Common myeloid progenitor, CD34-positive (primary cell): Measurements from ENCODE around the gene TNFSF15.

Source experiments
- CTCF ChIA-PET: fragments of 350-600 bp; sonication (Branson Sonifier 250); formaldehyde crosslinking; loops from one replicate; lab custom pipeline; 2021; ENCODE audit warnings: antibody characterized with exemption; lab: Charles Lee
- POLR2A ChIA-PET: fragments of 350-600 bp; sonication (Branson Sonifier 250); formaldehyde crosslinking; loops from one replicate; lab custom pipeline; 2021; ENCODE audit warnings: antibody characterized with exemption; lab: Charles Lee
- DNase-seq, 3 donors: peaks; one replicate each; pipeline versions ENCODE4 v3.0.0 to v3.0.0-alpha.2; 2013
- H3K27ac ChIP-seq, 2 experiments: 1 replicate in 1 of 2; 2 replicates in 1 of 2; pipeline ENCODE4 v1.7.0; 2013; ENCODE audit warnings: inconsistent platforms in 2 of 2, low read length in 2 of 2, mild to moderate bottlenecking in 2 of 2, low read depth in 1 of 2, moderate library complexity in 1 of 2; ENCODE audit not compliant: severe bottlenecking in 2 of 2, insufficient read depth in 1 of 2, poor library complexity in 1 of 2
- H3K27me3 ChIP-seq, 5 experiments: replicated peaks in 2 of 5; 1 replicate in 3 of 5; 2 replicates in 2 of 5; pipeline versions ENCODE4 v1.6.1 to v1.7.0; 2013; ENCODE audit warnings: low read length in 4 of 5, mild to moderate bottlenecking in 2 of 5, moderate library complexity in 2 of 5, inconsistent platforms in 1 of 5; ENCODE audit not compliant: insufficient read depth in 5 of 5, control insufficient read depth in 4 of 5
- H3K36me3 ChIP-seq, 4 experiments: 1 replicate in 2 of 4; 2 replicates in 2 of 4; pipeline versions ENCODE4 v1.6.1 to v1.7.0; 2013; ENCODE audit warnings: low read length in 3 of 4, control low read depth in 1 of 4, mild to moderate bottlenecking in 1 of 4; ENCODE audit not compliant: control insufficient read depth in 4 of 4, insufficient read depth in 4 of 4
- H3K4me1 ChIP-seq, 4 experiments: 1 replicate in 3 of 4; 2 replicates in 1 of 4; pipeline versions ENCODE4 v1.6.1 to v1.7.1; 2013; ENCODE audit warnings: low read length in 3 of 4, mild to moderate bottlenecking in 3 of 4, control low read depth in 1 of 4, inconsistent platforms in 1 of 4, moderate library complexity in 1 of 4; ENCODE audit not compliant: control insufficient read depth in 4 of 4, insufficient read depth in 4 of 4; ENCODE audit errors: control extremely low read depth in 1 of 4
- H3K4me3 ChIP-seq, 7 experiments: 1 replicate in 4 of 7; 2 replicates in 3 of 7; pipeline versions ENCODE4 v1.5.1 to v1.7.0; 2013; ENCODE audit warnings: mild to moderate bottlenecking in 7 of 7, low read length in 6 of 7, moderate library complexity in 6 of 7, inconsistent platforms in 2 of 7, low read depth in 2 of 7, control low read depth in 1 of 7; ENCODE audit not compliant: insufficient read depth in 4 of 7, control insufficient read depth in 1 of 7; ENCODE audit errors: extremely low read depth in 1 of 7
- H3K9me3 ChIP-seq, 5 experiments: 1 replicate in 4 of 5; 2 replicates in 1 of 5; pipeline versions ENCODE4 v1.6.1 to v1.7.1; 2013; ENCODE audit warnings: low read length in 4 of 5, mild to moderate bottlenecking in 2 of 5, inconsistent platforms in 1 of 5, low read depth in 1 of 5, moderate library complexity in 1 of 5; ENCODE audit not compliant: control insufficient read depth in 4 of 5, insufficient read depth in 2 of 5; ENCODE audit errors: control extremely low read depth in 1 of 5
- WGBS: methylation state at CpG from one replicate; pipeline ENCODE4 v1.1.5; 2013; ENCODE audit not compliant: insufficient coverage; 5-methylcytosine and 5-hydroxymethylcytosine counted together

The TNFSF15 gene

GRCh38 chr9:114789006-114789405 lies 16.8 kb downstream of the TNFSF15 start:
- WGBS: no CpG with 5 or more reads among the region's 3 CpGs
- Histone ChIP-seq H3K9me3 (no peaks in the 10 kb centered on the region), H3K36me3 (no peaks in the 10 kb centered on the region), H3K4me3 (no peak overlapping the region), H3K27ac (no peak overlapping the region), H3K4me1 (no peaks in the 10 kb centered on the region), H3K27me3 (no peaks in the 10 kb centered on the region)
- no peak for DNase-seq
- ChIA-PET POLR2A (no interaction called here), CTCF (interaction anchor here (1.1 kb wide), 1 partner anchor 117 kb away, joined by 3 read pairs; no protein-coding TSS in a partner anchor)

DNA sequence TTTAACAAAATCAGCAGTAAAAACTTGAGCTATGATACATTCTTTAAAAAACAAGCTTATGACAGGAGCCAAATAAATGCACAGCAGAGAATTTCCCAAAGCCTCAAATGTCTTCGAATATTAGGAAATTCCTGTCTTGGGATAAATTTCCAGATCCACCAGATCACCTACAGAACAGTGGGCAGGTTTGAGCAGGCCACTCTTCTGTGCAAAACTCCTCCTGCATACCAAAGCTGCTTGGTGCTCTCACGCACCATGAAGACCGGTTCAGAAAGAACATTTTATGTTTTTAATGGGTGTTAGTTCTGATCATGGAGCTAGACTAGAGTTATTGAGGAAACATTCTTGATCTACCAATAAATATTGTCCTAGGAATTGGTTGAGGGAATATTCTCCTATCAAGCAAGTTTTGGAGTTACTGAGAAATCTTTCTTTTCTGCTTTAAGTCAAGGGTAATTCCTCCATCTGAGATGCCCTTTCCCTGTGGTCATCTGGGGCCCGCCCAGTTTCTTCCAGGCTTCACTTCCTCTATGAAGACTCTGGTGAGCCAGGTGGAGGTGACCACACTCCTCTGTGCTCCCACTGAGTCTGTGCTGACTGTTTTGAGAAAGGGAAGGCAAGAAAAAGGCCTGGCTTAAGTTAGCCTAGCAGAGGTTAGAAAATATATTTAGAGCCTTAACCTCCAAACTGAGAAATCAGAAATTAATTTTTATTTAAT lies 17.9 kb downstream of the TNFSF15 start:
- ChIA-PET POLR2A (no interaction called here), CTCF (no interaction called here)
- no peak overlapping the region for H3K4me3 ChIP-seq
- DNase-seq: no peak
- H3K9me3 ChIP-seq: no peaks in the 10 kb centered on the region
- H3K4me1 ChIP-seq: no peaks in the 10 kb centered on the region
- no peaks in the 10 kb centered on the region for H3K36me3 ChIP-seq
- H3K27me3 ChIP-seq: no peaks in the 10 kb centered on the region
- H3K27ac ChIP-seq: no peak overlapping the region
- 92% methylated on average over 4 of the region's 4 CpGs for WGBS

- no peak overlapping the region for H3K4me3 ChIP-seq
- ChIA-PET POLR2A (interaction anchor here (0.6 kb wide), 2 partner anchors 25 to 46 kb away, joined by 3 to 4 read pairs; no protein-coding TSS in a partner anchor), CTCF (no interaction called here)
- H3K4me1 ChIP-seq: no peaks in the 10 kb centered on the region
- no peaks in the 10 kb centered on the region for H3K9me3 ChIP-seq
- no CpG with 5 or more reads among the region's 2 CpGs for WGBS
- H3K36me3 ChIP-seq: no peaks in the 10 kb centered on the region
- no peak overlapping the region for H3K27ac ChIP-seq
- no peak for DNase-seq
- no peaks in the 10 kb centered on the region for H3K27me3 ChIP-seq
These were observed 18.6 kb downstream of the TNFSF15 start for GRCh38 chr9:114787214-114787613.

GRCh38 chr9:114785866-114786650 lies 19.8 kb downstream of the TNFSF15 start:
- Histone ChIP-seq H3K9me3 (no peaks in the 10 kb centered on the region), H3K36me3 (no peaks in the 10 kb centered on the region), H3K4me1 (no peaks in the 10 kb centered on the region), H3K27ac (no peak overlapping the region), H3K27me3 (no peaks in the 10 kb centered on the region), H3K4me3 (no peak overlapping the region)
- WGBS: 94% methylated on average over 3 of the region's 5 CpGs
- CTCF ChIA-PET: no interaction called here
- DNase-seq: no peak
- POLR2A ChIA-PET: no interaction called here

DNA sequence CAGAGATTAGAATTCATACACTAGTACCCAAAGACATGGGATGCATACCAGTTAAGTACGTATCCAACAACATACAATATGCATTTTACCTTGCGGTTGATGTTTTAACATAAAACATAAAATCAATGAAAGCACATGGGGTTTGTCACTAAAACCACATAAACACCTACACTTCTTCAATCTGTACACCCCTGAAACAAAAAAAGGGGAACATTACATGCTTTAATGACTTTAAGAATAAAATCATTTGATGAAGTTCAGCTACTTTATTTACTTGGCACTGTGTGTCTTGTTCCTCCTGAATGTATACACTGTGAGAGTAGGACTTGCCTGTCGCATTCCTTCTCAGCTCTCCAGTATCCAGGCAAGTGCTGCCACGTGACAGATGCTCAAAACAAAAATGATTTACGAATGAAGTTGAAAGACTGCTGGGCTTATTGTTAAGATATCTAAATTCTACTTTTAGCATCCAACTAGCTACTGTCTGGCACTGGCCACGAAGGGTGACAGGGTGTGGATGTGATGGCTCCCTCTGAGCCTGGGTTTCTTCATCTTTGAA lies 21.0 kb downstream of the TNFSF15 start:
- Histone ChIP-seq H3K27me3 (no peaks in the 10 kb centered on the region), H3K4me3 (no peak overlapping the region), H3K36me3 (no peaks in the 10 kb centered on the region), H3K4me1 (no peaks in the 10 kb centered on the region), H3K27ac (no peak overlapping the region), H3K9me3 (no peaks in the 10 kb centered on the region)
- CTCF ChIA-PET: interaction anchor here (0.9 to 1.1 kb wide), 3 partner anchors 9 to 14 kb away, joined by 3 read pairs; no protein-coding TSS in a partner anchor
- POLR2A ChIA-PET: no interaction called here
- no peak for DNase-seq
- WGBS: 95% methylated on average over 4 of the region's 6 CpGs

DNA sequence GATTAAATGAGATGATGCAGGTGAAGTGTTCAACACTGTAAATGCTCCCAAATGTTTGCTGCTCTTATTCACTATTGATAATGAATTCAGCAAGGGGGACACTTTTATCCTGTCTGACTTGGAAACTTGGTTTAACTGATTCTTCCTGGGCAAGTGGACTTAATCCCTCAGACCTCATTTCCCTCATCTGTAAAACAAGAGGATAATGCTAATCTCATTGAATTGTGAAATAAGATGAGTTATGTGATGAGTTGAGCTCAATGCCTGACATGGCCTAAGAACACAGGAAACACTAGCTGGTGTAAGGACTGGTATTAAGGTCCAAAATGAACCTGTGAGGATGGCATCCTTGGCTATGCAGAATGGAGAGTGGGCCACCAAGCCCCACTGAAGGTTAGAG lies 23.3 kb downstream of the TNFSF15 start:
- no peaks in the 10 kb centered on the region for H3K9me3 ChIP-seq
- H3K27me3 ChIP-seq: no peaks in the 10 kb centered on the region
- H3K4me1 ChIP-seq: no peaks in the 10 kb centered on the region
- no peak for DNase-seq
- ChIA-PET CTCF (interaction anchor here (0.6 to 1.6 kb wide), 2 partner anchors 44 to 126 kb away, joined by 3 read pairs; no protein-coding TSS in a partner anchor), POLR2A (no interaction called here)
- H3K4me3 ChIP-seq: no peak overlapping the region
- no peaks in the 10 kb centered on the region for H3K36me3 ChIP-seq
- H3K27ac ChIP-seq: no peak overlapping the region
